ENCODE results near the gene GBA3.

- TF ChIP-seq CTCF (IDR thresholded peaks at IDR 0.05; ENCODE audit: low read length) (no peak), EZH2phosphoT487 (IDR thresholded peaks at IDR 0.05; ENCODE audit: low read length) (no peak), EZH2 (optimal IDR thresholded peaks at IDR 0.05; ENCODE audit: low read depth, low read length) (no peak)
Observed at GRCh38 chr4:22762548-22762947, 69.8 kb downstream of the GBA3 start.
